ENCODE results near the gene RHNO1.

The RHNO1 gene

DNA sequence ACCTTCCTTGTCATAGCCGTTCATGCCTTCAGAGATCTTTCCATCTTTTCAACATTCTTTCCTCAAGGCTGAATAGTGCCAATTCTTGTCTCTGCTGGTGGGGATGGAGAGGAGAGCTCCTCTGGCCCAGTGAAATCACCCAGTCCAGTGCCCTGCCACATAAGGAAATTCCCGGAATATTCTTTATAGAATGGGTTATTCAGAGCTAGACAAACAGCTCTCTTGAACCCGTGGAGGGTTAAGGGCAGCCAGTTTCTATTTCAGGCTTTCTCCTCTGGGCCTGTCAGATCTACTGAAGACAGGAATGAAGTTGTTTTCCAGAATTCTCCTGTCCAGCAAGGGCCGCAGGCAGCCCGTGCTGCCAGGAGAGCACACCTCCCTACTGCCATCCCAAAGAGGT is 34.1 kb upstream of the RHNO1 start:
- Histone ChIP-seq H3K27ac (ENCODE audit: low read length) (no peak overlapping the region), H3K4me1 (ENCODE audit: control insufficient read depth in 1 of 2, insufficient read depth in 2 of 2, low read length in 2 of 2) (no peaks in the 10 kb centered on the region), H3K36me3 (ENCODE audit: control insufficient read depth in 1 of 2, insufficient read depth in 2 of 2, low read length in 2 of 2) (peaks cover 0 to 7% of the 10 kb centered on the region in 2 donors)

DNA sequence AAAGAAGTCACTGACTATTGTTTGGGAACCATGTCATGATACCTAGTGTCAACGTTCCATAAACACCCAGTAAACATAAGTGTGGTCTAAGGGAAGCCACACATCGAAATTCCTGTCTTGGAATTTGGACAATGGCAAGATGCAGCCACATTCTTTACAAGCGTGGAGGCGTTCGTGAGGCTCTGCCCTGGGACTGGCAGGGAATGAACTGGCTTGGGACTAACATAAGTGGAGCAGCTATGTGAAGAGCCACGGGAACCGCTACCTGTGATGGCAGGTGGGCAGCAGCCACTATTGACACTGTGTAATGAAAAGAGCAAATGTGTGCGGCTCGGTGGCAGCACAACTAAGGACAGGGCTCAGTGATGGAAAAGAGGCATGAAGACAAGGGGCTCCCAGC is 32.2 kb upstream of the RHNO1 start:
- Histone ChIP-seq H3K27me3 (ENCODE audit: low read depth, low read length) (no peaks in the 10 kb centered on the region), H3K27ac (ENCODE audit: low read length) (no peak overlapping the region), H3K9me3 (ENCODE audit: control insufficient read depth in 1 of 2, low read length in 2 of 2) (no peaks in the 10 kb centered on the region), H3K4me3 (ENCODE audit: low read depth in 1 of 2, low read length in 2 of 2) (no peak overlapping the region), H3K4me1 (ENCODE audit: control insufficient read depth in 1 of 2, insufficient read depth in 2 of 2, low read length in 2 of 2) (no peaks in the 10 kb centered on the region), H3K36me3 (ENCODE audit: control insufficient read depth in 1 of 2, insufficient read depth in 2 of 2, low read length in 2 of 2) (no peaks in the 10 kb centered on the region)

More for the DNA sequence above, 34.1 kb upstream of the RHNO1 start:
- no peaks in the 10 kb centered on the region for H3K27me3 ChIP-seq (ENCODE audit: low read depth, low read length)
- H3K4me3 ChIP-seq (ENCODE audit: low read depth in 1 of 2, low read length in 2 of 2), result no peak overlapping the region
- no peaks in the 10 kb centered on the region for H3K9me3 ChIP-seq (ENCODE audit: control insufficient read depth in 1 of 2, low read length in 2 of 2)

DNA sequence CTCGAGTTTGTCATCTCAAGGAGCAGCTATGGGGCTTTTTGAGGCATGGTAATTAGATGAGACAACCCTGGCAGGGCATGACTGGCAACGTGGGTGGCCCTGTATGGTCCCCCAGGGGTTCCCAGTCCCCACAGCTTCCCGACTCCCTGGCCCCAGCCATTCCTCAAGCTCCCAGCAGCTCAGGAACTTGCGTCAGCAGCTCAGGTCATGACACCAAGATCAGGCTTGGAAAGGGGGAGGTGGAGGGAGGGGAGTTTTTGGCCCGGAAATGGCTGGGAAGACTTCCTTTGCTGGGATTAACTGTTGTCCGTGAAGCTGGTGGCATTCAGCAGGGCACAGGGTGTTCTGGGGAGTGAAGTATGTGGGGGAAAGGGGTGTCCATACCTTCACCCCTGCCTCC is 31.7 kb upstream of the RHNO1 start:
- H3K36me3 ChIP-seq (ENCODE audit: control insufficient read depth in 1 of 2, insufficient read depth in 2 of 2, low read length in 2 of 2), result no peaks in the 10 kb centered on the region
- no peak overlapping the region for H3K27ac ChIP-seq (ENCODE audit: low read length)
- no peaks in the 10 kb centered on the region for H3K4me1 ChIP-seq (ENCODE audit: control insufficient read depth in 1 of 2, insufficient read depth in 2 of 2, low read length in 2 of 2)
- H3K4me3 ChIP-seq (ENCODE audit: low read depth in 1 of 2, low read length in 2 of 2), result no peak overlapping the region
- H3K9me3 ChIP-seq (ENCODE audit: control insufficient read depth in 1 of 2, low read length in 2 of 2), result no peaks in the 10 kb centered on the region
- H3K27me3 ChIP-seq (ENCODE audit: low read depth, low read length), result no peaks in the 10 kb centered on the region

DNA sequence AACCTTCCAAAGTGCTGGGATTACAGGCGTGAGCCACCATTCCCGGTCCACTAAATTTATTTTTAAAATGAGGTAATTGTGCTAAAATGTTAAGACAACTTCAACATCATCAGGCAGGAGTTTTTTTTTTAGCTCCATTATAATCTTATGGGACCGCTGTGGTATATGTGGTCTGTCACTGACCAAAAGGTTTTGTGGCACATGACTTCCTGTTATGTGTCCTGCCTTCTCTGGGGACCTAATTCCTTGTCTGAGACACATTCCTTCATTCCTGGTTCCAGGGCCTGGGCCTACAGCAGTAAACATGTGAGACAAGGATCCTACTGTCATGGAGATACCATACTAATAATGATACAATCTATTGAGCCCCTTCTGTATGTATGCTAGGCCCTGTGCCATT is 25.1 kb upstream of the RHNO1 start:
- no peaks in the 10 kb centered on the region for H3K4me1 ChIP-seq (ENCODE audit: control insufficient read depth in 1 of 2, insufficient read depth in 2 of 2, low read length in 2 of 2)
- no peaks in the 10 kb centered on the region for H3K9me3 ChIP-seq (ENCODE audit: control insufficient read depth in 1 of 2, low read length in 2 of 2)
- no peaks in the 10 kb centered on the region for H3K27me3 ChIP-seq (ENCODE audit: low read depth, low read length)
- H3K27ac ChIP-seq (ENCODE audit: low read length), result no peak overlapping the region
- no peak overlapping the region for H3K4me3 ChIP-seq (ENCODE audit: low read depth in 1 of 2, low read length in 2 of 2)
- no peaks in the 10 kb centered on the region for H3K36me3 ChIP-seq (ENCODE audit: control insufficient read depth in 1 of 2, insufficient read depth in 2 of 2, low read length in 2 of 2)

DNA sequence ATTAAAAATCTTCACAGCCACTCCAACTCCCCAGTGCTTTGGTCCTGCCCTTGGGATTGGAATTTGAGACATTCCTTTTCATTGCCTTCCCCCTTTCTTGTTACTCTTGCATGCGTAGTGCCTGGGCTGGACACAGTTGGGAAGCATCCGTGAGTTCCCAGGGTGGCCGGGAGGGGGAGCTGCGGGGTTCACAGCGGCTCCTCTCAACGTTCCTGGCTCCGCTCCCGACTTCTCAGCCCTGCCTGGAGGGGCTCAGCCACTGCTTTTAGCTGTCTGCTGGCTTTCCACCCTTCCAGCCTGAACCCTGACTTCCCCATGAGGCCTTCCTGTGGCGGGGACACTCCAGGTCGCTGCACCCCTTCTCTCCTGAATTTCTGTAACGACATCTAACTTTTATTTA is 23.4 kb upstream of the RHNO1 start:
- Histone ChIP-seq H3K27ac (ENCODE audit: low read length) (no peak overlapping the region), H3K4me3 (ENCODE audit: low read depth in 1 of 2, low read length in 2 of 2) (no peak overlapping the region), H3K36me3 (ENCODE audit: control insufficient read depth in 1 of 2, insufficient read depth in 2 of 2, low read length in 2 of 2) (no peaks in the 10 kb centered on the region), H3K4me1 (ENCODE audit: control insufficient read depth in 1 of 2, insufficient read depth in 2 of 2, low read length in 2 of 2) (no peaks in the 10 kb centered on the region), H3K9me3 (ENCODE audit: control insufficient read depth in 1 of 2, low read length in 2 of 2) (no peaks in the 10 kb centered on the region), H3K27me3 (ENCODE audit: low read depth, low read length) (no peaks in the 10 kb centered on the region)

DNA sequence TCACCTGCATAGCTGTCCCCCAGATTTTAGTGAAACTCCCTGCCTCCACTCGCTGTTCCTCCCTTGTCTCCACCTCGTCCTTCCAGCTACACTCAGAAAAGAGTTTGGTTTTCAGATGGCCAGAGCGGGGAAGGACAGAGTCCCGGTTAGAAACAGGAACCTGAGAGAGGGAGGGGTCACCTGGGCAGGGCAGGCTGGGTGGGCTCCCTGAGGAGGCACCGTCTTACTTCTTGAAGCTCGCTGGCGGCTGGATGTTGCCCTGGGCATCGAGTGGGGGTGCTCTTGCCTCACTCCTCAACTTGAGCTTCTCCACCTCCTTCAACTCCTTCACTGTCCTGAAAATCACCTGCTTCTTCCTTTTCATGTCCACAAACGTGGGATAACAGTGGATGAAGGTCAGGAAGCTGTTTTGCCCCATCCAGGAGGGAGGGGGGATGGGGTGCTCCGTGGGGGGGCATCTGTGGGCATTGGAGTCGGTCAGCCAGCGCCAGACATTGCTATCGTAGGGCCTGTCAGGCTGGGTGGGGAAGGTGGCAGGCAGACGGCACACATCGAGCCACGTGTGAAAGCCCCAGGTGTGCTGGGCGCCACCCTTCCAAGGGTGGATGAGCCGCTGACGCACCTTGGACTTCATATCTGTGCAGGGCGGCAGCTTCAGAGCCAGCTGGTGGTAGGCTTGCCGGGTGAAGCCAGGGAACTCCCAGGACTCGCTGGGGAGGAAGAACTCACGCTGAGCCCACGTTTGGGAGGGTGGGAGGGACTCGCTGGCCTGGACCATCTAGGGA is 22.2 kb upstream of the RHNO1 start:
- no peak overlapping the region for H3K27ac ChIP-seq (ENCODE audit: low read length)
- H3K4me1 ChIP-seq (ENCODE audit: control insufficient read depth in 1 of 2, insufficient read depth in 2 of 2, low read length in 2 of 2), result no peaks in the 10 kb centered on the region
- H3K27me3 ChIP-seq (ENCODE audit: low read depth, low read length), result no peaks in the 10 kb centered on the region
- no peak overlapping the region for H3K4me3 ChIP-seq (ENCODE audit: low read depth in 1 of 2, low read length in 2 of 2)
- no peaks in the 10 kb centered on the region for H3K9me3 ChIP-seq (ENCODE audit: control insufficient read depth in 1 of 2, low read length in 2 of 2)
- no peaks in the 10 kb centered on the region for H3K36me3 ChIP-seq (ENCODE audit: control insufficient read depth in 1 of 2, insufficient read depth in 2 of 2, low read length in 2 of 2)

DNA sequence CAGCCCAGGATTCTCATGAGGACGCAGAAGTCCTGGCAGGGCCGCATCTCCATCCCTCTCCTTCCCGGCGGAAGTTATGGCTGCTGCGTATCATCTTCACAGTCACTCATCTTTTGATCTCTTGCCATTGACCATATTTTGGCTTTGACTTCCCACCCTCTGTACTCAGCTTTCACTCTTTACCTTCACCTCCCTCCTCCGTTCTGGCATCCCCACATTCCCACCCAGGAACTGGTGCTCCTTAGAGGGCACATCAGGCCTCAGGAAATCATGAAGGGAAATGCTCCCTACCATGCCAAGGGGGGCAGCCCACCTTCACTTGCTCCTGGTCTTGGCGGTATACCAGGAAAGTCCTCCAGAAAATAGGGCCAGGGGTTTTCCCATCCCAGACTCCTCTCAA is 21.5 kb upstream of the RHNO1 start:
- H3K27ac ChIP-seq (ENCODE audit: low read length), result no peak overlapping the region
- no peaks in the 10 kb centered on the region for H3K4me1 ChIP-seq (ENCODE audit: control insufficient read depth in 1 of 2, insufficient read depth in 2 of 2, low read length in 2 of 2)
- no peaks in the 10 kb centered on the region for H3K9me3 ChIP-seq (ENCODE audit: control insufficient read depth in 1 of 2, low read length in 2 of 2)
- no peaks in the 10 kb centered on the region for H3K27me3 ChIP-seq (ENCODE audit: low read depth, low read length)
- H3K36me3 ChIP-seq (ENCODE audit: control insufficient read depth in 1 of 2, insufficient read depth in 2 of 2, low read length in 2 of 2), result no peaks in the 10 kb centered on the region
- no peak overlapping the region for H3K4me3 ChIP-seq (ENCODE audit: low read depth in 1 of 2, low read length in 2 of 2)

DNA sequence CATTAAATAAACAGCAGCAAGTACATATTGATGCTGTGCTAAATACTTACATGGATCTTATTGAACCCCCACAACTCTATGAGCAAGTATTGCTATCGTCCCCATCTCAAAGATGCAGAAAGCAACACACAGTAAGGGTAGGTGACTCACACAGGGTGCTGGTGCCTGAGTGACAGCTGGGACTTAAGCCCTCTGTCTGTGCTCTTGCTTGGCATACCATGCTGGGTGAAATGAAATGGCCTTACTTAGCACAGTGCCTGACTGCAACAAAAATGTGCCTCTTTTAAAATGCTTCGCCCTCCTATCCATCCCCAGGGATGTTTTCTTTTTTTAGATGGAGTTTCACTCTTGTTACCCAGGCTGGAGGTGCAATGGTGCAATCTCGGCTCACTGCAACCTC is 21.0 kb upstream of the RHNO1 start:
- no peak overlapping the region for H3K4me3 ChIP-seq (ENCODE audit: low read depth in 1 of 2, low read length in 2 of 2)
- H3K27me3 ChIP-seq (ENCODE audit: low read depth, low read length), result no peaks in the 10 kb centered on the region
- H3K9me3 ChIP-seq (ENCODE audit: control insufficient read depth in 1 of 2, low read length in 2 of 2), result no peaks in the 10 kb centered on the region
- no peaks in the 10 kb centered on the region for H3K4me1 ChIP-seq (ENCODE audit: control insufficient read depth in 1 of 2, insufficient read depth in 2 of 2, low read length in 2 of 2)
- no peaks in the 10 kb centered on the region for H3K36me3 ChIP-seq (ENCODE audit: control insufficient read depth in 1 of 2, insufficient read depth in 2 of 2, low read length in 2 of 2)
- H3K27ac ChIP-seq (ENCODE audit: low read length), result no peak overlapping the region

DNA sequence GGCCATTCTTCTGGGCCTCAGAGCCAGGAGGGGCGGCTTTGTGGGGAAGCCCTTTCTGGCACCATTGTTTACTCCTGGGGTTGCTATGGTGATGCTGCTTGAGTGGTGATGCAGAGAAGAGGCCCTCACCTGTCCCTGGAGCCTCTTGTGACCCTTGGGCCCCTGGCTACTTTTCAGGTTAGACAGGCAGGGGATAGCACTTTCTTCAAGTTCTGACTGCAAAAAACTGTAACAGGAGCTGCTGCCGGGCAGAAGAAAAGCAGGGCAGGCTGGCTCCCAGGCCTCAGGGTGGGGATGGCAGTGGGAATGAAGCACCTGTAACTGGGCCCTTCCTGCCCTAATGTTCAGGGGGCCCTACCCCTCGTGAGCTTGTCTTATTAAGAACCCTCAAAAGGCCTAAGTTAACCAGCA is 20.0 kb upstream of the RHNO1 start, which contains the start of gene TEX52:
Gene TEX52, minus strand, starts transcription at position 19 of the 411 bp plus-strand sequence. Its CDS starts 13 bp downstream, at position 6.
- H3K27me3 ChIP-seq (ENCODE audit: low read depth, low read length), result no peaks in the 10 kb centered on the region
- no peak within 1 kb of the TSS for H3K4me3 ChIP-seq (ENCODE audit: low read depth in 1 of 2, low read length in 2 of 2)
- no peaks in the 10 kb centered on the region for H3K4me1 ChIP-seq (ENCODE audit: control insufficient read depth in 1 of 2, insufficient read depth in 2 of 2, low read length in 2 of 2)
- no peaks in the 10 kb centered on the region for H3K9me3 ChIP-seq (ENCODE audit: control insufficient read depth in 1 of 2, low read length in 2 of 2)
- no peaks in the 10 kb centered on the region for H3K36me3 ChIP-seq (ENCODE audit: control insufficient read depth in 1 of 2, insufficient read depth in 2 of 2, low read length in 2 of 2)
- H3K27ac ChIP-seq (ENCODE audit: low read length), result no peak within 1 kb of the TSS

DNA sequence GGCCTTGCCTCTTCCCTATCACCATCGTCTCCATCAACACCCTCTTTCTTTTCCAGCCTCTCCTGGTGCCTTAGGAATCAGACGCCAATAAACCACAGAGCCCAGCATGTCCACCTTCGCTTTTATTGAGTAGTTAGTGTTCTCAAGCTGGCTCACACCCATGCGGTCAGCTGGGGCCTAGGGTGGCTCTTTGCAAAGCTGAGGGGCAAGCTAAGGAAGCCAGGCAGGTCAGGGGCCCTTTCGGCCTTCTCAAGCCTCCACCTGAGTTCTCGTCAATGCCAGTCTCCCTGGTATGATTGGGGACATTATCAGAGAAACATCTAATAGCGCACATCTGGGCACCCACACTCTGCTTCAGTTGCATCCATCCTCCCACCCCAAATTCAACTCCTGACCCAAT is 19.4 kb upstream of the RHNO1 start:
- H3K27me3 ChIP-seq (ENCODE audit: low read depth, low read length), result no peaks in the 10 kb centered on the region
- no peak overlapping the region for H3K27ac ChIP-seq (ENCODE audit: low read length)
- H3K36me3 ChIP-seq (ENCODE audit: control insufficient read depth in 1 of 2, insufficient read depth in 2 of 2, low read length in 2 of 2), result no peaks in the 10 kb centered on the region
- H3K9me3 ChIP-seq (ENCODE audit: control insufficient read depth in 1 of 2, low read length in 2 of 2), result no peaks in the 10 kb centered on the region
- no peak overlapping the region for H3K4me3 ChIP-seq (ENCODE audit: low read depth in 1 of 2, low read length in 2 of 2)
- H3K4me1 ChIP-seq (ENCODE audit: control insufficient read depth in 1 of 2, insufficient read depth in 2 of 2, low read length in 2 of 2), result no peaks in the 10 kb centered on the region

DNA sequence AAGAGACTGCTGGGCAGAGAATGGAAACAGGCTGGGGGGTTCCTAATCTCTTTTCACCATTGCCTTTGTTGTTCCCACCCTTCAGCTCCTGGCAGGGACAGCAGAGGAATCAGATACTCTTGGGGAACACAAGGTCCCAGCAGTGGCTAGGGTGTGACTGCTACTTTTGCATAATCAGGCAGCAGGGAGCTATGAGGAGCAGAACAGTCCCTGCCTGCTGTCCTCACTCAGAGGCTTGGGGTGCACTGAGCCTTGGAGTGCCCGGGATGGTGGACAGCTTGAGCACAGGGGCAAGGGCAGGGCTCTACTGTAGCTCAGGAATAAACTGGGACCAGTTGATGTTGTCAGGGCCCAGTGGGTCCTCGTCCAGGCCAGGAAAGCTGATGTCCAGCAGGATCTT is 18.7 kb upstream of the RHNO1 start:
- no peaks in the 10 kb centered on the region for H3K36me3 ChIP-seq (ENCODE audit: control insufficient read depth in 1 of 2, insufficient read depth in 2 of 2, low read length in 2 of 2)
- no peaks in the 10 kb centered on the region for H3K4me1 ChIP-seq (ENCODE audit: control insufficient read depth in 1 of 2, insufficient read depth in 2 of 2, low read length in 2 of 2)
- no peak overlapping the region for H3K27ac ChIP-seq (ENCODE audit: low read length)
- no peaks in the 10 kb centered on the region for H3K27me3 ChIP-seq (ENCODE audit: low read depth, low read length)
- H3K4me3 ChIP-seq (ENCODE audit: low read depth in 1 of 2, low read length in 2 of 2), result no peak overlapping the region
- no peaks in the 10 kb centered on the region for H3K9me3 ChIP-seq (ENCODE audit: control insufficient read depth in 1 of 2, low read length in 2 of 2)

DNA sequence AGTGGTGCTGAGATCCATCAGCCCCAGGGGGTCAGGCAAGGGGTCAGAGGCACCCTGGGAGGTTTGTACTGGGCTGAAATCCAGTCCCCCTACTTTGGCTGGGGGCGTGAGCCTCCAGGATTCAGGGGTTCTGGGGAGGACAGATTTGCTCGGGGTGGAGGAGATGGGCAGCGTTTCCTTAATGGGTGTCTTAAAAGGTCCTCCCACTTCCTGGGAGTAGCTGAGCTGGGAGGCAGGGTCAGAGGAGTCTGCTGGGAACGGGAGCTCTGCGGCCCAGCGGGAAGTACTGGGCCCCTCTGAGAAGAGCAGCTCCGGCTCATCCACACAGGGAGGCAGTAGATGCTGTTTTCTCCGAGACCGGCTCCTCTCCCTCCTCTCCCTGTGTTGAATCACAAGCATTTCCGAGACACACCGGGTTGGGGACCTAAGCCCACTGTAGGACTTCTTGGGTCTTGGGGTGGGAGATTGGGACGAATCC is 18.0 kb upstream of the RHNO1 start:
- no peak overlapping the region for H3K4me3 ChIP-seq (ENCODE audit: low read depth in 1 of 2, low read length in 2 of 2)
- H3K36me3 ChIP-seq (ENCODE audit: control insufficient read depth in 1 of 2, insufficient read depth in 2 of 2, low read length in 2 of 2), result no peaks in the 10 kb centered on the region
- no peak overlapping the region for H3K27ac ChIP-seq (ENCODE audit: low read length)
- no peaks in the 10 kb centered on the region for H3K4me1 ChIP-seq (ENCODE audit: control insufficient read depth in 1 of 2, insufficient read depth in 2 of 2, low read length in 2 of 2)
- H3K9me3 ChIP-seq (ENCODE audit: control insufficient read depth in 1 of 2, low read length in 2 of 2), result no peaks in the 10 kb centered on the region
- no peaks in the 10 kb centered on the region for H3K27me3 ChIP-seq (ENCODE audit: low read depth, low read length)

All from muscle layer of duodenum (tissue), 2 donors.